DMS 273 (cell line): ENCODE results near the gene CHSY1.
A peak's percentile ranks its signal among the peaks of the same experiment; 100 is the strongest.

Experiments
- DNase-seq: peaks from one replicate; lab custom pipeline; 2025; ENCODE audit not compliant: unreplicated experiment; lab: John Stamatoyannopoulos, UW

CHSY1 gene

DNA sequence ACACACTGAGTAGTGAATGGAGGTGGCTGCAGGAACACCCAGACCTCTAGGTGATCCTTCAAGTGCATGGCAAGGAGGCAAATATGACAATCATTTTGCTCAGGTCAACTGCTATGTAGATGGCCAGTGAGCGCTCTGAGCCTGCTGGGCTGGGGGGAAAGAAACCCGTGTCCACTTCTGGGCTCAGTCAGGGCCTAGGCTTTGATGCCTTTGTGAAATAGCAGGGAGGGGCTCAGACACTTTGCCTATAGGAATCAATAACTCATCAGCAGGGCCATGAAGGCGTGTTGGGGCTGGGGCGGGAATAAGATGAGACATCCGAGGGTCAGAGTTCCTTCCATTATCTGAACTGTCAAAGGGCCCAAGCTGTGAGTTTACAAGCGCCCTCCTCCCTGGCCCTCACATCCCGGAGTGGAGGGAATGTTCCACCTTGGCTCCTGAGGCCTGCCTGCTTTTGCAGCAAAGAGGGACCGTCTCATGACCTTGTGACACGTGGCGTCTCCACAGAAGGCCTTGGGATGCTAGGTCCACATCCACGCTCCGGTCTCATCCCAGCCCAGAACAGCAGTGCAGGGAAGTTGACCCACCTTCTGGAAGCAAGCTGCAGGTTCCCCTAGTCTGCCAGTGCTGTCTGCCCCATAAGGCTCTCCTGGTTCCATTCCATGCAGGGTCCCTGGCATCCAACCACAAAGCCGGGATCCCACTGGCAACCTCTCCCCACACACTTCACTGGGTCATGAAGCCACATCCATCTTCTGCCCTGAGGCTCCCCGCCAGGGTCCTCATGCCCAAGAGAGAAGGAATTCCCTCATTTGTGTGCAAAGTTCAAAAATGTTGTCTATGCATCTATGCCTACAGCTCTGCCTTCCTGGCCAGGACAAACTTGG is 78.4 kb downstream of the CHSY1 start:
- no peak for DNase-seq

DNA sequence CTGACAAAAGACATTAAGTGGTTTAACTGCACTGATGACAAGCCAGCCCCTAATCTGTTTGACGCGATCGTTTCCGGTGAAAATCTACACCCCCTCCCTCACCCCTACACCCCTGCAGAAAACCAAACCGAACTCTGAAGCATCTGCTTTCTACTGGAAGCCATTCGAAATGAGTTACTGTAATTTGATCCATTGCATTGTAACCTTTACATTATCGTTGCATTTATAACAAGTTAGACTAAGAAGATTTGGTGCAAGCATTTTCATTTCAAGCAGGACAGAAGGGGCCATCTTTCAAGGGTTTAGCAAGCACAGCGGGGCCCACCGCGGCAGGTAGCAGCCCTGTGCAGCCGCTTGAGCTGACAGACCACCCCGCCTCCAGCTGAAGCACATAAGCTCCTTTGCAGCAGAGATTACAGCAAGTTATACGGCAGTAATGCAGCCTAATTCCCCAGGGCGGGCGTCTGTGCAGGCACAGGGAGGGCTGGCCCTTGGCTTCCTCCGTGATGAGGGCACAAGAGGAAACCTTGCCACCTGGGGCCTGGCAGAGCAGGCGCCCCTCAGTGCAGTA is 79.3 kb downstream of the CHSY1 start:
- peak; percentile 25 for DNase-seq

DNA sequence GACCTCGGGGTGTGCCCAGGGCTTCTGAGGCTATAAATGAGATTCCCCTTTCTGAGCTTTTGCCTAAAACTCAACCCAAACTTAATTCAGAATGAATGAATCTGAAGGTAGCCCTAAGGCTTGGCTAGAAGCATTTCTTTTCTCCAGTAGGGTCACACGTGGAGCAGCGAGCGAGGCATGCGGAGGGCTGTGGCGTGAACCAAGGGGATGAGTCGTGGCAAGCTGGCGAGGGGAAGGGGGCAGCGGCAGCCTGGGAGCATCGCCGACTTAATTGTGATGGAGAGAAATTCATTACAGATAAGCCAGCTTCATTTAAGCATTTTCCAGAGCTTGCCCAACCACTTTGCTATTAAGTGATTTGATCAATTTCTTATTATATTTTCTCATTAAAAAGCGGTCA is 79.9 kb downstream of the CHSY1 start:
- DNase-seq = no peak

DNA sequence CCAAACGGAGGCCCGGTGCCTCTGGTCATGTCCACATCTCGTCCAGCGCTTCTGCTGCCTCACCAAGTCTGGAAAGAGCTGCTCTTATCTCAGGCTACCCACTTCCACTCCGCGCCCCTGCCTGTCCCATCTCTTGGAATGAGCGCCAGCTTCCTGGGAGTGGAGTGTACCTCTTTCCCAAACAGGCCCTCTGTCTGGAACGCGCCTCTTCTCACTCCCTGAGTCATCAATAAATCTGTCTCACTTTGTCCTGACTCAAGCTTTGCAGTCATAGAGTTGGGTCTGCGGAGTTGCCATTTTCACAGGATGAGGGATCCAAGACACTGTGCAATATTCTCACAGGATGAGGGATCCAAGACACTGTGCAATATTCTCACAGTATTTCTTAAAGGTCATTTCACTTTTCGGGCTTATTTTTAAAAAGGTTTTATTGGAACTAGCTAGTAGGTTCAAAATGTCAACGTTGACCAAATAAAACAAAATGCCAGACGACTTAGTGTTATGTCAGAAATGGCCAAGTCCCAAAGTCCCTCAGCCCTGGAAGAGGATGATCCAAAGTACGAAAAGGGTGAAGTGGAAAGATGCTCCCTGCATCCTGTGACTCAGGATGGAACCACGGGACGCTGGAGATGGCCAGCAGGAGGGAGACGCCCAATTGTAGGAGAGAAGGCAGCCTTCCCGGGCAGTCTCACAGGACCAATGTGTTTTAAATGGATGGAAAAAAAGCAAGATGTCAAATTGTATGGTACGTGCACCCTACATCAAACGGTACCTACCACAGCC is 81.1 kb downstream of the CHSY1 start:
- no peak for DNase-seq

DNA sequence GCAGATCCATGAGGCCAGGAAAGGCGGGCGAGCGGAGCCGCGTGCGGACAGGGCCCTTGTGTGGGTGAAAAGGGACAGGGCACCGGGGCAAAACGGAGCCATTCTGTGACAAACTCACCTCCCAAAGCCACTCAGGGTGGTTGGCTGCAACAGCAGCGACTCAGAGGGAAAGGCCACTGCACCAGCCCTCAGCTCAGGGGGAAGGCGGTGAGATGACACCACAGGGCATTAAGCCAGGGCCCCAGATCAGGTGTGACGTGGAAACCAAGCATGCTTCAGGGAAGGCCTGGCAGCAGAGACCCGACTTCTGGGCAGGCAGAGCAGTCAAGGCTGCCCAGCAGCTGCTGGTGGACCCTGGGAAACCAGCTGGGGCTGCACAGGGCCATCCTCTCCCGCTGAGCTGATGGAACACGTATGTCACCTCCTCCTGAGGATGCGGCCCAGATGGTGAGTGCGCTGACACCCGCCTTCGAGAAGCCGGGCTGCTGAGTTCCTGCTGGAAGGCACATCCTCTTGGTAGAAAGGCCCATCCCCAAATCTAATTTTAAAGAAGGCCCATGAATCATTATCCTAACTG is 82.3 kb downstream of the CHSY1 start:
- DNase-seq = no peak

DNA sequence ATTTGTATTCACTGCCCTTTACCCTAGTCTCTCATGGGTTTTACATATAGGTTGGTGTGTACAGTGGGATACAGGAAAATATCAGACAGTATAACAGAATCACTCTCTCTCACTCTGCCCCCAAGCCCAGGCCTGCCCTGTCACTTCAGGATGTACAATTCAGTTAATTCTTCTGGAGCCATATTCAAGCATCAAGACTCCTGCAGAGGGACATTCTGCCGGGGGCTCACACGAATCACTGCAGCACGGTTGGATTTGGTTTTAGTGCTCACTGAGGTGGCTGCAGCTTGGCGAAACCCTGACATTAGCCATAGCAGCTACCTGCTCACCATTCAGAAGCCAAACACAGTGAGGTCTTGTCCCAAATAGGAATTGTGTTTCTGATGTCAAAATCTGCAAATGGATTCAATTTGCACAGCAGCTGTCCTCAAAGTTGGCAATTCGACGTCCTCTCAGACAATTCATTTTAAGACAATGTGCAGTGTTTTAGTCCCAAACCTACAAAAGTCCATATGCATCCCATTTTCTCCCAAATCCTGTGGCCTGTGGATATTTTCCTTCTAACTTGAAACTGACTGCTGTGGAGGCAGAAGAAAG is 82.9 kb downstream of the CHSY1 start:
- DNase-seq = no peak

DNA sequence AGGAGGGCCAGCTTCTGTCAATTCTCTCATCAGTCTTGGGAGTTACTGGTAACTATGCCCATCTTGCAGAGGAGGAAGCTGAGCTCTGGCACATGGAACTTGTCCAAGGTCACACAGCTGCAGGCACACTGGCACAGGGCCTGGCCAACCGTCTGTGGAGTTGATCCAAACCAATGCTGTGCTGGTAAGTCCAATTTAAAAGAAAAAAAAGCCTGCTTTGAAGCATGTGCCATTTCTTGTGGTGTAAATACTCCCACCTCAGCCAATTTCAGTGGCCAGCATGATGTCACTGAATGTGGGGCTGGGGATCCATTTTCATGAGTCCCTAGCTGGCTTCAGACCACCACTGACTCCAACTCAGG is 83.4 kb downstream of the CHSY1 start:
- DNase-seq = no peak

DNA sequence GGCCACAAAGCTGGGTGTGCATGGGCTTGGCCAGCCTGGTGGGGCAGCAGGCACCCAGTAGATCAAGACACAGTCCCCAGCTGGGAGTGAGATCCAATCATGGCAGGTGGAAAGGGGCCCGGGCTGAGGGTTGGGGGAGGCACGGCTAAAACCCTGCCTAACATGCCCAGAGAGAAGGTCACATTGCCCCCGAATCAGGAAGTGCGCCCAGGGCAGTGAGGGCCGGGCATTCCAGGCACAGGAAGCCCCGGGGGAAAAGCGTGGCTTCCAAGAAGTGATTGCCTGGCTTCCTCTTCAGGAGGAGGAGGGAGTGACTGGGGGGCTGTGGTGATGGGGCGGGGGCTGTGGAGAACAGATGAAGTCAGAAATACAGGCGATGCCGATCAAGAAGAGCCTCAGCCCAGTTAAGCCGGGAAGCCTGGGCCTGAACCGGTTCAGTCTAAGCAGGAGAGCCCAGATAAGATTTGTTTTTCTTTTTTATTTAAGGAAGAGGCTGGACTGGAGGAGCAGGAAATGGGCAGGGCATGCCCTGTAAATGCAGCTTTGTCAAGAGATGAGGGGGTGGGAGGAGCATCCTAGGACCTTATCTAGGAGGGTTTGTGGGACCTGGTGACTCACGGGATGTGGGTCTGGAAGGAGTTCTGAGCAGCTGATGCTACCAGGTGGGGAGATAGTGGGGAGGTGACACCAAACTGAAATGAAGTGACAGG is 83.9 kb downstream of the CHSY1 start:
- DNase-seq = no peak

DNA sequence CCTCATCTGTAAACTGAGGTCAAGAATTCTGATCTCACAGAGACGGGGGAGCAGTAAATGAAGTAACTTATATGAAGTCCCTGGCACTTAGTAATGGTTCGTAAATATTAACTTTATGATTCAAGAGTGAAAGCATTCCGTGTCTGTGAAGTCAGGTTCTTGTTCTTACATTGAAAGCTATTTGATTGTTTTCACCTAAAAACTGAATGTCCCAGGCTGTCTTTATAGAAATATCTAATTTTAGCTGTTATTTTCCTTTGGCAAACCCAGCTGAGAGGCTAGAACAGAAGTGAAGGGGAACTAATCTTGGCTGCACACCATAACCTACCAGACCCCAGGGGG is 84.5 kb downstream of the CHSY1 start:
- DNase-seq = no peak

DNA sequence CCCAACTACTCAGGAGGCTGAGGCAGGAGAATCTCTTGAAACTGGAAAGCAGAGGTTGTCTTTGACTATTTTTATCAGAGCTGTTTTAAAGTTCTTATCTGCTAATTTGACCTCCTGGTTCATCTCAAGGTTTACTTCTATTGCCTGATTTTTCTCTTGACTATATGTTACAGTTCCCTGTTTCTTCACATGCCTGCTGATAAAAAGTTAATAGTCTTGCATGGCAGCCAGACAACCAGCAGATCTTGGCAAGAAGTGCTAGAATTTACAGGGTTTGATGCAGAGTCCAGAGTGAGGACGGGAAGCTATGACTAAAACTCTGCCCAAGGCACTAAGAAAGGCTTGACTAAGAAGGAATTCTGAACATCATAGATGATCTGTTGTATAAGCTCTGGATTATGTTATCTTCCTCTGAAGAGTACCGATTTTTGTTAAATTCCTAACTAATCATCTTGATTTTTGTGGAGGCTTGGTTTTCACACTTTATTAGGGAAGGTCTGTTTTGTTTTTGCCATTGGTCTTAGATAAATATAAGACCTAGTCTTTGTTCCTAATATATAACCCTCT is 85.9 kb downstream of the CHSY1 start:
- no peak for DNase-seq

DNA sequence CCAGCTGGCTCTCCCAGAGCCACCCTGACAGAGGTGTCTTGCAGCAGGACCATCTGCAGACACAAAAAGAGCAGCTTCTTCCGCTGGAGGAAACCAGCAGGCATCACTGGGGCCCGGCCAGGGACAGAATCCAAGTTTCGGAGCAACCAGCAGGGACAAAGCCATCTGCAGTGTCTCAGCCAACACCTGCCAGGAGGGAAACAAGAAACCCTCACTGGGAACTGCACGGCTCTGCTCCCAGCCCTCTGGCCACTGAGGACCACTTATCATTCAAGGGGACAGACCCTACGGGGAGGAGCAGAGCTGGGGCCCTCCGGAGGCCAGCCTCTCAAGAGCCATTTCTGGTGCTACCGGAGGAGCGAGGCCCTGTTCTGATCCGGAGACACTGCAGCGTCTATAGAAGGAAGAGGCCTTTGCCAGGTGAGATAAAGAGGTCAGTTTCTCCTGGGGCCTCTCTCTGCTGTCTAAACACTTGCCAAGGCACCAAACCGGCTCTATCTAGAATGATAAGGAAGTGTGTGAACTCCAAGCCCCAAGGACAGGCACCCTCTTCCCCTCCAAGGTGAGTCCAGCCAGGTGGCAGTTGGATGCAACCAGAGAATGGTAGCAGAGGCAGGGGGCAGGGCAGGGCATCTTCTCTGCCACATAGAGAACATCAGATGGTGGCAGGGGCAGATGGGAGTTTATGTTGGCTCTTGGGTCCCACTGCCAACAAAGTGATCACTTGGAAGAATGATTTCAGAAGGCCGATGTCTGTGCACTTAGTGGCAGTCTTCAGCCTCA is 89.0 kb downstream of the CHSY1 start:
- peak; percentile 86 for DNase-seq

DNA sequence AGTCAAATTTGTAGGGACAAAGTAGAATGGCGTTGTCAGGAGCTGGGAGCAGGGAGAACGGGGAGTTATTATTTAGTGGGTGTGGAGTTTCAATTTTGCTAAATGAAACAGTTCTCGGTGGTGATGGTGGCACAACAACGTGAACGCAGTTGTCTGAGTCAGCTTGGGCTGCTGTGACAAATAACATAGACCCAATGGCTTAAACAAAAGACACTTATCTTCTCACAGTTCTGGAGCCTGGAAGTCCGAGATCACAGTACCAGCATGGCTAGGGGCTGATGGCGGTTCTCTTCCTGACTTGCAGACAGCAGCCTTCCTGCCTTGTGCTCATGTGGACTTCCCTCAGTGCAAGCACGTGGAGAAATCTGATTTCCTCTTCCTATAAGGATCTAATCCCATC is 90.2 kb downstream of the CHSY1 start:
- DNase-seq = no peak

DNA sequence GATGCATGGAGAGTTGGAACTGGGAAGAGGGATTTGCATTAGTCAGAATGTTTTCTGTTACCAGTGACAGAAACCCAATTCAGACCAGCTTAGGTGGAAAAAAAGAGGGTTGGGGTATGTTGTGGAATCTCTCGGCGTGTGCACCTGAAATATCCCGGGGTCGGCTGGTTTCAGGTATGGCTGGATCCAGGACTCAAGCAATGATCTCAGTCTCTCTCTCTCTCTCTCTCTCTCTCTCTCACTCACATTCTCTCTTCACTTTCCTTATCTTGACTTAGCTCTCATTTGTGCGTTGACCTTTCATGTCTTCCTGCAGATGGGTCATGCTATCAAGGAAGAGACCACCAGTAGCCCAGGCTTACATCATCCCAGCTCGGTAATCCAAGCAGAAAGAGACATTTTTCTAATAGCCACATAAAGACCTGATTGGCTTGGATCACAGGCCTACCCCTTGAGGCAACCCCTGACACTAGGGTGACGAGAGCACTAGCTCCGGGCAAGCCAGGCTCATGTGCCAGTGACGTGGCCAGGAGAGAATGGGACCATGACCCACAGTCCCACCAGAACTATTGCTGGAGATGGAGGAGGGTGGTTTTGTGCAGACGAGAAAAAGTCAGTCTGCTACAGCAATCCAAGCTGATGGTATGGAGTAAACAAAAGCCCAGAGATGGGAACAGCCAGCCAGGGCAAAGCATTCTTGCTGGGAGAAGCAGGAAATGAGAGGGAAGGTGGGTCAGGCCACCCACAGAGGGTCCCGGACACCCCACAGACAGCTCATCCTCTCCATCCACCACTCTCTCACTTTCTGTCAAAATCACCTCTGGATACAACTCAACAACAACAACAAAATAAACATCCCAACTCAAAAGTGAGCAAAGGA is 91.7 kb downstream of the CHSY1 start:
- no peak for DNase-seq

DNA sequence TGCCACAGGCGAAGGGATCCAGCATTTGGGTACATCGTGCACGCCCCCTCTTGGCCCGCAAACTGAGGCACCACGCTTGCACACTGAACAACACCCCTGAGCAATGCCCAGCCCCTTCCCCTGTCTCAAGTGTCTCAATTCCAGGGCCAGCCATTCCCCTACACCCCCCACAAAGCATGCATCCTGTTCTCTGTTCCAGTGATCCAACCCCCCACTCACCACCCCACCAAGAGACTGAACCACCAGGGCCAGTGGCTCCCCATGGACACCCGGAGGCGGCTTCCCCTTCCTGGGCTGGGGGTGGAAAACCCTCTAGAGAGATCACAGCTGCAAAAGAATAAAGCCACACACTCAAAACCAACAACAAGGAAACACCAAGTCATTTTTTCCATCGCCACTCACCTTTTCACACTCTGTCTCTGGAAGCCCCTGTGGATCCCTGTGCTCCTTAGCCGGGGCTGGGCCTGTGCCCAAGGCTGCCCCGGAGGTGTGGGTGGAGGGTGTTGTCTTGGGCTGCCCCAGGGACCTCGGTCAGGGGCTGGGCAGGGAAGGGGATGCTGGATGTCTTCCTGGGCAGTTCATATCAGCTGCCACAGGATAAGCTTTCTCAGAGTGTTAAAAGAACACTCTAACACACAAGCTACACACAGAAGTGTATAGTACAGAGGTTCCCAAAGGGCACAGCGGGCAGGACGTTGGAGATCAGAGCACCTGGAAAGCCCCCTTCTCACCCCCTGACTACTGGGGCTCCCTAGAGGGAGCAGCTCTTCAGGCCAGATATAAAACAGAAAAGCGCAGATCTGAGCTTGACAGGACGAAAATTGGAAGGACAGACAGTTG is 92.5 kb downstream of the CHSY1 start:
- no peak for DNase-seq

DNA sequence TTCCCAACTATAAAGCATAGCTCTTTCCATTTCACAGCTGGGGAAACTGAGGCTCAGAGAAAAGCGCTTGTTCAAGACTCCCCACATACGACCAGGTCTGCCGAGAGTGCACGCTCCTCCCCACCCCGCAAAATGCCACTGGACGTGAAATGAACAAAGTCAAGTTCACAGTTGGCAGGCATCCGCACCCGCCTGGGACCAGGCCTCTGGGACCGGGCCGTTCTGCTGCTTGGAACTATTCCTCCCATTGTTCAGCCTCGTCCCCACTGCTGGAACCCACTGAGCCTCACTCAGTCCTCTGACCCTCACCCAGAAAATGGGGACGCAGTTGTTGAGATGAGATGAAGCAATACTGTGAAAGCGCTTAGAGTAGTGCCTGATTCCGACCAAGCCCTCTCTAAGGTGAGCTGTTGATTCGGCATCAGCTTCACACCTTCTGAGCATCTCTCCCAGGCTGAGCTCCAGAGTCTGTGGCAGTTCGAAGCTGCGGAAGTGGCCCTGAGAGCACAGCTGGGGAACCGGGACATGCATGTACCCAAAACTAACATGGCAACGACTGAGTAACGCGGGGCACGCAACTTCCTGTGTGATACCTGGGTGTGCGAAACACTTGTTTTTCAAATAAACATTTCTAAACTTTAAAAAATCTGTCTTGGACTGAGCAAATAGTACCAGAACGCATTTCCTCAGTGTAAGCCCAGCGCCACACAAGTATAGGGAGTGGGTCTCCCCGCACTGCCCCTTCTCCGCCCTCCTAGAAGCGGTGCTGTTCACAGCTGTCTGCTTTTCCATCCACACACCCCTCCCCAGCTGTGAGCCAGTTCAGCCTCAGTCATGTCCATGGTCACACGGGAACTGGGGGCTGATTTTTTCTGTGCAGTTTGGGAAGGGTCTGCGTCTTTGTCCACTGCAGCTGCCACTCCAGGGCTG is 93.4 kb downstream of the CHSY1 start:
- DNase-seq = no peak

DNA sequence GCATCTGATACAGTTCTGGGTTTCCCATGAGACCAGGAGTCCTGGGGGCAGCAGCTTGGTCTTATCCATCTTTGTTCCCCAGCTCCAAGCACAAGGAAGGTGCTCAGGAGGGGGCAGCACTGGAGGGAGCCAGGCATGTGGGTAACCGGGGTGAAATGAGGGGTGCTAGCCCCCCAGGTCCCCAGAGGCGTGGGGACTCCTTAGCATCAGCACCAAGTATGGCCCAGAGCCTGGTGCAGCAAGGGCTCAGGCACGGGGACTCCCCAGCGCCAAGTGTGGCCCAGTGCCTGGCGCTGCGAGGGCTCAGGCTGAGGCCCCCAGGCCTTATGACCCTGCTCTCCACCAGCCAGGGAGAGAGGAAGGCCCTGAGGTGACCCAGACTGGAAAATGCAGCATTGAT is 94.1 kb downstream of the CHSY1 start:
- DNase-seq = no peak
